OCI-LY1 (cell line): Measurements from ENCODE around the gene FAM174A.

Experiments
- EZH2 ChIP-seq: fragments of 200-600 bp; sonication (generic), shearing (Covaris generic); IDR thresholded peaks from 2 replicates; pipeline ENCODE4 v1.8.0; 2017; ENCODE audit warnings: borderline replicate concordance, mixed run types, mild to moderate bottlenecking, antibody characterized with exemption, low read length, moderate library complexity, mixed read lengths
- TF ChIP-seq, protein P1 (sequence below): fragments of 200-600 bp; sonication (generic), shearing (Covaris generic); IDR thresholded peaks from 2 replicates; pipeline ENCODE4 v1.5.1; 2017; ENCODE audit warnings: mild to moderate bottlenecking, antibody characterized with exemption, low read length, moderate library complexity, mixed read lengths

DNA sequence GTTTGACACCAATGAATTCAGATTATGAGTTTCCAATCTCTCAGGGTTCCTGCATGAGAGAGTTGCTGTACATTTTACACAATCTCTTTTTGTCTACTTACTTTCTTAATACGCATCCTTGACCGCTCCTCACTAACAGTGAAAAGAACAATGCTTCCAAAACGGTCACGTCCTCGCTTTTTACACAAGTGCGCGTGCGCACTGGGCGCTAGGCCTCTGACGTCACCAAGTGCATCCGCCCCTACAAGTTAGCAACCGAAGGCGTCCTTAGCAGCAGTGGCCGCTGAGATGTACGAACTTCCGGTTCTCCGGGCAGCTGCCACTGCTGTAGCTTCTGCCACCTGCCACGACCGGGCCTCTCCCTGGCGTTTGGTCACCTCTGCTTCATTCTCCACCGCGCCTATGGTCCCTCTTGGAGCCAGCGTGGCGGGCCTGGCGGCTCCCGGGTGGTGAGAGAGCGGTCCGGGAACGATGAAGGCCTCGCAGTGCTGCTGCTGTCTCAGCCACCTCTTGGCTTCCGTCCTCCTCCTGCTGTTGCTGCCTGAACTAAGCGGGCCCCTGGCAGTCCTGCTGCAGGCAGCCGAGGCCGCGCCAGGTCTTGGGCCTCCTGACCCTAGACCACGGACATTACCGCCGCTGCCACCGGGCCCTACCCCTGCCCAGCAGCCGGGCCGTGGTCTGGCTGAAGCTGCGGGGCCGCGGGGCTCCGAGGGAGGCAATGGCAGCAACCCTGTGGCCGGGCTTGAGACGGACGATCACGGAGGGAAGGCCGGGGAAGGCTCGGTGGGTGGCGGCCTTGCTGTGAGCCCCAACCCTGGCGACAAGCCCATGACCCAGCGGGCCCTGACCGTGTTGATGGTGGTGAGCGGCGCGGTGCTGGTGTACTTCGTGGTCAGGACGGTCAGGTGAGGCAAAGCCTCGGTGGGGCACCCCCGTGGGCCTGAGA, at the start of gene FAM174A:
- TF ChIP-seq, protein P1, sequence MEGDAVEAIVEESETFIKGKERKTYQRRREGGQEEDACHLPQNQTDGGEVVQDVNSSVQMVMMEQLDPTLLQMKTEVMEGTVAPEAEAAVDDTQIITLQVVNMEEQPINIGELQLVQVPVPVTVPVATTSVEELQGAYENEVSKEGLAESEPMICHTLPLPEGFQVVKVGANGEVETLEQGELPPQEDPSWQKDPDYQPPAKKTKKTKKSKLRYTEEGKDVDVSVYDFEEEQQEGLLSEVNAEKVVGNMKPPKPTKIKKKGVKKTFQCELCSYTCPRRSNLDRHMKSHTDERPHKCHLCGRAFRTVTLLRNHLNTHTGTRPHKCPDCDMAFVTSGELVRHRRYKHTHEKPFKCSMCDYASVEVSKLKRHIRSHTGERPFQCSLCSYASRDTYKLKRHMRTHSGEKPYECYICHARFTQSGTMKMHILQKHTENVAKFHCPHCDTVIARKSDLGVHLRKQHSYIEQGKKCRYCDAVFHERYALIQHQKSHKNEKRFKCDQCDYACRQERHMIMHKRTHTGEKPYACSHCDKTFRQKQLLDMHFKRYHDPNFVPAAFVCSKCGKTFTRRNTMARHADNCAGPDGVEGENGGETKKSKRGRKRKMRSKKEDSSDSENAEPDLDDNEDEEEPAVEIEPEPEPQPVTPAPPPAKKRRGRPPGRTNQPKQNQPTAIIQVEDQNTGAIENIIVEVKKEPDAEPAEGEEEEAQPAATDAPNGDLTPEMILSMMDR, result no peak
- no peak for TF ChIP-seq EZH2
